SU-DHL-6 (cell line): ENCODE results near the gene MBD3L5.
A peak's percentile ranks its signal among the peaks of the same experiment; 100 is the strongest.

Experiments
- H2AFZ ChIP-seq: fragments of 200-600 bp; sonication (generic); 2 replicates; pipeline ENCODE4 v1.6.1; 2014; ENCODE audit warnings: low read depth, mild to moderate bottlenecking, moderate library complexity, mixed read lengths, antibody characterized with exemption, low read length; ENCODE audit not compliant: severe bottlenecking
- H3F3A ChIP-seq: fragments of 200-600 bp; shearing (Covaris generic); 2 replicates; pipeline ENCODE4 v1.6.0; 2016; ENCODE audit warnings: antibody characterized with exemption, mild to moderate bottlenecking; ENCODE audit not compliant: insufficient read depth
- H3K27ac ChIP-seq: fragments of 200-600 bp; sonication (generic); 2 replicates; pipeline ENCODE4 v1.5.1; 2016; ENCODE audit warnings: low read depth, mild to moderate bottlenecking, low read length, moderate library complexity, mixed read lengths
- H3K27me3 ChIP-seq: fragments of 200-600 bp; sonication (generic), shearing (Covaris generic); 2 replicates; pipeline ENCODE4 v1.6.0; 2014; ENCODE audit warnings: mild to moderate bottlenecking, low read length
- H3K36me3 ChIP-seq: fragments of 200-600 bp; sonication (generic); 2 replicates; pipeline ENCODE4 v1.6.1; 2014; ENCODE audit warnings: mild to moderate bottlenecking, low read length, mixed read lengths
- H3K4me2 ChIP-seq: fragments of 300-600, 200-600 bp; shearing (Covaris generic), sonication (generic); 2 replicates; pipeline ENCODE4 v1.6.0; 2014; ENCODE audit warnings: low read length, low read depth, mild to moderate bottlenecking; ENCODE audit not compliant: poor library complexity, severe bottlenecking
- H3K4me3 ChIP-seq: fragments of 200-600 bp; sonication (generic); 2 replicates; pipeline ENCODE4 v1.5.1; 2014; ENCODE audit warnings: antibody characterized with exemption, low read length, mild to moderate bottlenecking, mixed read lengths; ENCODE audit not compliant: insufficient read depth, poor library complexity, severe bottlenecking
- H3K79me2 ChIP-seq: fragments of 200-600 bp; sonication (generic); 2 replicates; pipeline ENCODE4 v1.6.1; 2014; ENCODE audit warnings: mild to moderate bottlenecking, low read length, moderate library complexity; ENCODE audit not compliant: insufficient read depth
- H3K9ac ChIP-seq: fragments of 200-600 bp; sonication (generic); 2 replicates; pipeline ENCODE4 v1.7.0; 2014; ENCODE audit warnings: mild to moderate bottlenecking, low read length
- H3K9me2 ChIP-seq: fragments of 200-600 bp; sonication (generic); replicated peaks from 2 replicates; pipeline ENCODE4 v1.6.1; 2014; ENCODE audit warnings: low read length; ENCODE audit not compliant: insufficient read depth
- H3K9me3 ChIP-seq: fragments of 200-600 bp; sonication (generic); 2 replicates; pipeline ENCODE4 v1.6.1; 2014; ENCODE audit warnings: low read length, mixed read lengths; ENCODE audit not compliant: insufficient read depth
- H4K20me1 ChIP-seq: fragments of 200-600 bp; sonication (generic); 2 replicates; pipeline ENCODE4 v1.6.1; 2014; ENCODE audit warnings: low read depth, mild to moderate bottlenecking, antibody characterized with exemption, low read length, moderate library complexity, mixed read lengths
- EZH2phosphoT487 ChIP-seq: fragments of 200-600 bp; sonication (generic), shearing (Covaris generic); conservative IDR thresholded peaks from 2 replicates; pipeline ENCODE4 v1.6.1; 2018; ENCODE audit warnings: mild to moderate bottlenecking, antibody characterized with exemption, low read length, moderate library complexity, mixed read lengths
- TF ChIP-seq, protein P1 (sequence below): fragments of 200-600 bp; sonication (generic); IDR thresholded peaks from one replicate; pipeline ENCODE4 v1.5.1; 2017; ENCODE audit warnings: antibody characterized with exemption, mild to moderate bottlenecking, low read length, moderate library complexity; ENCODE audit not compliant: insufficient read depth, poor library complexity, severe bottlenecking

The MBD3L5 gene

DNA sequence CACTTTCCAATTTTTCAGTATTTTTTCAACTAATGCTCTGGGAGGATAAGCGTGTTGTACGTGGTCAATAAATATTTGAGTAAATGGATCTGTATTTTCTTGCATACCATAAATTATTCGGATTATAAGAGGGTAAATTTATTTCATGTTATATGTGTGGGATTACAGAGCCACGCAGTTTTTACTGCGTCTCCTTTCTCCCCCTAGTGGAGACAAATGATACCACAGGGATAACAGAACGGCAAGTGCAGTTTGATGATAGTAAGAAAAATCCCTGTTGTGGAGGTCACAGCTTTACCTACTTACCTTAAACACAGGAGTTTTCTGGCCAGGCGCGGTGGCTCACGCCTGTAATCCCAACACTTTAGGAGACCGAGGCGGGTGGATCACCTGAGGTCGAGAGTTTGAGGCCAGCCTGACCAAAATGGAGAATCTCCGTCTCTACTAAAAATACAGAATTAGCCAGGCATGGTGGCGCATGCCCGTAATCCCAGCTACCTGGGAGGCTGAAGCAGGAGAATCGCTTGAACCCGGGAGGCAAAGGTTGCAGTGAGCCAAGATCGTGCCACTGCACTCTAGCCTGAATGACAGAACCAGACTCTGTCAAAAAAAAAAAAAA is 26.0 kb upstream of the MBD3L5 start:
- no peaks in the 10 kb centered on the region for H3K36me3 ChIP-seq
- H3K27me3 ChIP-seq: no peaks in the 10 kb centered on the region
- no peaks in the 10 kb centered on the region for H3K79me2 ChIP-seq
- no peaks in the 10 kb centered on the region for H4K20me1 ChIP-seq
- no peak overlapping the region for H2AFZ ChIP-seq
- TF ChIP-seq, protein P1, sequence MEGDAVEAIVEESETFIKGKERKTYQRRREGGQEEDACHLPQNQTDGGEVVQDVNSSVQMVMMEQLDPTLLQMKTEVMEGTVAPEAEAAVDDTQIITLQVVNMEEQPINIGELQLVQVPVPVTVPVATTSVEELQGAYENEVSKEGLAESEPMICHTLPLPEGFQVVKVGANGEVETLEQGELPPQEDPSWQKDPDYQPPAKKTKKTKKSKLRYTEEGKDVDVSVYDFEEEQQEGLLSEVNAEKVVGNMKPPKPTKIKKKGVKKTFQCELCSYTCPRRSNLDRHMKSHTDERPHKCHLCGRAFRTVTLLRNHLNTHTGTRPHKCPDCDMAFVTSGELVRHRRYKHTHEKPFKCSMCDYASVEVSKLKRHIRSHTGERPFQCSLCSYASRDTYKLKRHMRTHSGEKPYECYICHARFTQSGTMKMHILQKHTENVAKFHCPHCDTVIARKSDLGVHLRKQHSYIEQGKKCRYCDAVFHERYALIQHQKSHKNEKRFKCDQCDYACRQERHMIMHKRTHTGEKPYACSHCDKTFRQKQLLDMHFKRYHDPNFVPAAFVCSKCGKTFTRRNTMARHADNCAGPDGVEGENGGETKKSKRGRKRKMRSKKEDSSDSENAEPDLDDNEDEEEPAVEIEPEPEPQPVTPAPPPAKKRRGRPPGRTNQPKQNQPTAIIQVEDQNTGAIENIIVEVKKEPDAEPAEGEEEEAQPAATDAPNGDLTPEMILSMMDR: peak; percentile 60
- TF ChIP-seq EZH2phosphoT487: no peak
- H3F3A ChIP-seq: no peaks in the 10 kb centered on the region
- H3K27ac ChIP-seq: no peak overlapping the region
- no peaks in the 10 kb centered on the region for H3K9me2 ChIP-seq
- H3K4me2 ChIP-seq: no peak overlapping the region
- H3K9ac ChIP-seq: no peak overlapping the region
- H3K4me3 ChIP-seq: no peak overlapping the region
- H3K9me3 ChIP-seq: no peaks in the 10 kb centered on the region

DNA sequence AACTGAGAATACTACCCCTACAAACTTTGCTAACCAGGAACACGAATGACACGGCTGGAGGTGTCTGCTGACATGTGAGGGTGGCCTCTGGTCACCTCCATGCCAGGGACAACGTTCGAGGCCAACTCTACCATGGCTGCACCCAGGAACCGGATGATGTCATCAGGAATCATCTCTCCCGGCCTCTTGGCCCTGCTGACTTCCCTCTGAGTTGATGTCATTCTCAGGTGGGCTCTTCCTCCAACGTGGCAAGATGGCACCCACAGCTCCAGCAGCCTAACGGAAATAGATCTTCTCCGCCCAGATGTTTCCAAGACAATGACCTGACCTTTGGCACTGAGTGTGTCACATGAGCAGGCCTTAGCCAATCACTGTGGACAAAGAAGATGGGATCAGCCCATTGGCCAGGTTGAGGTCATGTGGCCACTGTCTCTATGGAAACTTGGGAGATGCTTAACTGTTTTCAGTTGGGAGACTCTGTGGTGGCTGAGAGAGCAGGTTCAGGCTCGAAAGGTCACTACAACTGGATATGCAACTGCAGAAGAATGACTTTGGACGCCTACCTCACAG is 24.2 kb upstream of the MBD3L5 start:
- no peak for TF ChIP-seq EZH2phosphoT487
- TF ChIP-seq, protein P1: no peak
- Histone ChIP-seq H3K9me3 (no peaks in the 10 kb centered on the region), H3F3A (no peaks in the 10 kb centered on the region), H3K27ac (no peak overlapping the region), H2AFZ (no peak overlapping the region), H4K20me1 (no peaks in the 10 kb centered on the region), H3K4me2 (no peak overlapping the region), H3K4me3 (no peak overlapping the region), H3K27me3 (no peaks in the 10 kb centered on the region), H3K9ac (no peak overlapping the region), H3K9me2 (no peaks in the 10 kb centered on the region), H3K79me2 (no peaks in the 10 kb centered on the region), H3K36me3 (no peaks in the 10 kb centered on the region)

DNA sequence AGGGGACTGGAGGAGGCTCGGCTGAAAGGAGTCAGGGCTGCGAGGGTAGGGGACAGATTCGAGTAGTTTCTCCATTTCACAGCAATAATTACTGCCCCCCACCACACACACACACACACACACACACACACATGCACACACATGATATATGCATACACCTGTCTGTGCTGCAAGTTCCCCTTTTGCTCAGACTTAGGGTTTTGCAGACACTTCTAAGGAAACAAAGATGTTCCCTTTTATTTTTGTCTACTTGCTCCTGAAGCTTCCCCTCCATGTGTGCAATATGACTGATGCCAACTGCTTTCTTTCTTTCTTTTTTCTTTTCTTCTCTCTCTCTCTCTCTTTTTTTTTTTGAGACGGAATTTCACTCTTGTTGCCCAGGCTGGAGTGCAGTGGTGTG is 22.5 kb upstream of the MBD3L5 start:
- H3K27me3 ChIP-seq: no peaks in the 10 kb centered on the region
- H3K36me3 ChIP-seq: no peaks in the 10 kb centered on the region
- no peak overlapping the region for H2AFZ ChIP-seq
- H3K9me3 ChIP-seq: no peaks in the 10 kb centered on the region
- H4K20me1 ChIP-seq: no peaks in the 10 kb centered on the region
- H3K9ac ChIP-seq: no peak overlapping the region
- H3K79me2 ChIP-seq: no peaks in the 10 kb centered on the region
- no peaks in the 10 kb centered on the region for H3K9me2 ChIP-seq
- no peaks in the 10 kb centered on the region for H3F3A ChIP-seq
- no peak overlapping the region for H3K27ac ChIP-seq
- H3K4me2 ChIP-seq: no peak overlapping the region
- no peak for TF ChIP-seq EZH2phosphoT487
- H3K4me3 ChIP-seq: no peak overlapping the region
